Left renal pelvis (tissue), 4 donors: ENCODE measurements around the gene PEPD. TPM values are rescaled to one million over a fixed set of nuclear protein-coding genes. Genes with fewer than 3 reads are reported as not detected.

Experiments
- DNase-seq, 4 donors: peaks; one replicate each; pipeline ENCODE4 v3.0.0-alpha.2; 2013; ENCODE audit warnings: low read depth in 4 of 4, low spot score in 3 of 4
- polyA plus RNA-seq, 4 donors: library from polyadenylated mRNA; unstranded; fragments of 120-200 nt; gene quantifications; one replicate each; pipeline ENCODE4 v1.2.1, GENCODE V29; 2013; ENCODE audit not compliant: insufficient read length in 4 of 4

PEPD gene
- polyA plus RNA-seq, 4 donors = 56.0 to 122 (median 95.0) TPM

- no peak for DNase-seq
Measured at GRCh38 chr19:33547676-33548075, 26.1 kb upstream of the PEPD start.

GRCh38 chr19:33546656-33547055 lies 25.1 kb upstream of the PEPD start:
- DNase-seq = no peak

GRCh38 chr19:33545217-33545981 lies 23.8 kb upstream of the PEPD start:
- no peak for DNase-seq

GRCh38 chr19:33535226-33535625 lies 13.6 kb upstream of the PEPD start:
- DNase-seq = no peak

GRCh38 chr19:33532859-33533460 lies 11.4 kb upstream of the PEPD start:
- DNase-seq = no peak

- DNase-seq = no peak
Measured at GRCh38 chr19:33530842-33531241, 9.3 kb upstream of the PEPD start.

GRCh38 chr19:33530296-33530695 lies 8.7 kb upstream of the PEPD start:
- DNase-seq = no peak

- no peak for DNase-seq
Measured at GRCh38 chr19:33529094-33529676, 7.6 kb upstream of the PEPD start.

- DNase-seq = no peak
Measured at GRCh38 chr19:33528404-33528803, 6.8 kb upstream of the PEPD start.

- no peak for DNase-seq
Measured at GRCh38 chr19:33527125-33527524, 5.5 kb upstream of the PEPD start.

- no peak for DNase-seq
Measured at GRCh38 chr19:33524024-33524664, 2.6 kb upstream of the PEPD start.

GRCh38 chr19:33523167-33523566 lies 1.6 kb upstream of the PEPD start:
- DNase-seq = no peak

- no peak for DNase-seq
Measured at GRCh38 chr19:33522371-33522662, 726 bp upstream of the PEPD start.

GRCh38 chr19:33520844-33521479 lies 629 bp downstream of the PEPD start:
- no peak for DNase-seq

GRCh38 chr19:33520048-33520643 lies 1.4 kb downstream of the PEPD start:
- DNase-seq = no peak

- no peak for DNase-seq
Measured at GRCh38 chr19:33519416-33519815, 2.2 kb downstream of the PEPD start.

GRCh38 chr19:33518541-33518940 lies 3.0 kb downstream of the PEPD start:
- DNase-seq = no peak

GRCh38 chr19:33517922-33518321 lies 3.7 kb downstream of the PEPD start:
- DNase-seq = no peak

GRCh38 chr19:33515921-33516320 lies 5.7 kb downstream of the PEPD start:
- DNase-seq = no peak

- no peak for DNase-seq
Measured at GRCh38 chr19:33514885-33515551, 6.6 kb downstream of the PEPD start.
